ENCODE results near the gene DNAJB1.
"Not testable (repeated sequence)": the region's sequence is repeated elsewhere in the genome, so short reads cannot be mapped to it uniquely, and the experiment has no call there.

Gene DNAJB1

GRCh38 chr19:14544977-14545715 is 26.9 kb upstream of the DNAJB1 start:
- no peak for DNase-seq (ENCODE audit: low read depth, low spot score)
- no peak for TF ChIP-seq CTCF (IDR thresholded peaks at IDR 0.05; ENCODE audit: insufficient read depth, low read length, missing control alignments)
- POLR2A ChIA-PET, result no interaction called here
- H3K4me3 ChIP-seq (ENCODE audit: low read depth, low read length), result no peak overlapping the region
- CTCF ChIA-PET, result interaction anchor here (7.2 kb wide), 1 partner anchor 11 kb away, joined by 70 read pairs; no protein-coding TSS in a partner anchor

- no peak for DNase-seq (ENCODE audit: low read depth, low spot score)
- TF ChIP-seq CTCF (IDR thresholded peaks at IDR 0.05; ENCODE audit: insufficient read depth, low read length, missing control alignments), result no peak
- no peak overlapping the region for H3K4me3 ChIP-seq (ENCODE audit: low read depth, low read length)
- ChIA-PET POLR2A (no interaction called here), CTCF (interaction anchor here (7.2 kb wide), 1 partner anchor 12 kb away, joined by 70 read pairs; no protein-coding TSS in a partner anchor)
Observed at GRCh38 chr19:14544047-14544446, 25.9 kb upstream of the DNAJB1 start.

GRCh38 chr19:14542711-14543328 is 24.6 kb upstream of the DNAJB1 start:
- ChIA-PET POLR2A (no interaction called here), CTCF (interaction anchor here (7.2 kb wide), 1 partner anchor 13 kb away, joined by 70 read pairs; no protein-coding TSS in a partner anchor)
- DNase-seq (ENCODE audit: low read depth, low spot score), result no peak
- H3K4me3 ChIP-seq (ENCODE audit: low read depth, low read length), result no peak overlapping the region
- no peak for TF ChIP-seq CTCF (IDR thresholded peaks at IDR 0.05; ENCODE audit: insufficient read depth, low read length, missing control alignments)

GRCh38 chr19:14541979-14542378 is 23.8 kb upstream of the DNAJB1 start:
- DNase-seq (ENCODE audit: low read depth, low spot score); POLR2A ChIA-PET; H3K4me3 ChIP-seq (ENCODE audit: low read depth, low read length): not testable (repeated sequence)
- CTCF ChIA-PET, result interaction anchor here (1.3 to 7.2 kb wide), 2 partner anchors 10 to 14 kb away, joined by 3 to 70 read pairs; no protein-coding TSS in a partner anchor

GRCh38 chr19:14540741-14541525 is 22.7 kb upstream of the DNAJB1 start:
- ChIA-PET POLR2A (no interaction called here), CTCF (interaction anchor here (1.3 kb wide), 2 partner anchors 9 to 15 kb away, joined by 3 to 6 read pairs; no protein-coding TSS in a partner anchor)
- no peak for TF ChIP-seq CTCF (IDR thresholded peaks at IDR 0.05; ENCODE audit: insufficient read depth, low read length, missing control alignments)
- no peak overlapping the region for H3K4me3 ChIP-seq (ENCODE audit: low read depth, low read length)
- no peak for DNase-seq (ENCODE audit: low read depth, low spot score)

GRCh38 chr19:14536926-14537692 is 18.9 kb upstream of the DNAJB1 start:
- TF ChIP-seq CTCF (IDR thresholded peaks at IDR 0.05; ENCODE audit: insufficient read depth, low read length, missing control alignments), result no peak
- no peak overlapping the region for H3K4me3 ChIP-seq (ENCODE audit: low read depth, low read length)
- no peak for DNase-seq (ENCODE audit: low read depth, low spot score)
- POLR2A ChIA-PET, result interaction anchor here (0.6 kb wide), 1 partner anchor 264 kb away, joined by 3 read pairs; no protein-coding TSS in a partner anchor
- CTCF ChIA-PET, result interaction anchor here (0.7 to 5.1 kb wide), 4 partner anchors 13 to 19 kb away, joined by 3 to 37 read pairs (median 3); no protein-coding TSS in a partner anchor
